ENCODE measurements around the gene GXYLT2.
A peak's percentile ranks its signal among the peaks of the same experiment; 100 is the strongest.
"Not testable (repeated sequence)": the region's sequence is repeated elsewhere in the genome, so short reads cannot be mapped to it uniquely, and the experiment has no call there.

GXYLT2 gene

DNA sequence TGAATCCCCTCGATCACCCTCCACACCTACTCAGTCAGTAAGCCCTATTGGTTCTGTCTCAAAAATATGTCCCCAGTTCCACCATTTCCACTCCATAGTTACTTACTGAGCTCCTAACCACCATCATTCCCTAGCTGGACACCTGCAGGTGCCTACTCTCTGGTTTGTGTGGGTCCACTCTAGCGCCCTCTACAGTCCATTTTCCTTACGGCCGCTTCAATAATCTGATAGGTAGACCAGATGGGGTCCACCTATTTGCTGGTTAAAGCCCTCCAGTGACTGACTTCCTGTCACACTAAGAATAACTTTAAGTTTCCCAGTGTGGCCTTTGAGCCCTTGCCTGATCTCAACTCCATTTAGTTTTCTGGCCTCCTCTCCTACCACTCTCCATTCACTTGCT lies 5.0 kb downstream of the GXYLT2 start:
- no peak for DNase-seq

GRCh38 chr3:72894976-72895552 lies 7.2 kb downstream of the GXYLT2 start:
- DNase-seq, result no peak

DNA sequence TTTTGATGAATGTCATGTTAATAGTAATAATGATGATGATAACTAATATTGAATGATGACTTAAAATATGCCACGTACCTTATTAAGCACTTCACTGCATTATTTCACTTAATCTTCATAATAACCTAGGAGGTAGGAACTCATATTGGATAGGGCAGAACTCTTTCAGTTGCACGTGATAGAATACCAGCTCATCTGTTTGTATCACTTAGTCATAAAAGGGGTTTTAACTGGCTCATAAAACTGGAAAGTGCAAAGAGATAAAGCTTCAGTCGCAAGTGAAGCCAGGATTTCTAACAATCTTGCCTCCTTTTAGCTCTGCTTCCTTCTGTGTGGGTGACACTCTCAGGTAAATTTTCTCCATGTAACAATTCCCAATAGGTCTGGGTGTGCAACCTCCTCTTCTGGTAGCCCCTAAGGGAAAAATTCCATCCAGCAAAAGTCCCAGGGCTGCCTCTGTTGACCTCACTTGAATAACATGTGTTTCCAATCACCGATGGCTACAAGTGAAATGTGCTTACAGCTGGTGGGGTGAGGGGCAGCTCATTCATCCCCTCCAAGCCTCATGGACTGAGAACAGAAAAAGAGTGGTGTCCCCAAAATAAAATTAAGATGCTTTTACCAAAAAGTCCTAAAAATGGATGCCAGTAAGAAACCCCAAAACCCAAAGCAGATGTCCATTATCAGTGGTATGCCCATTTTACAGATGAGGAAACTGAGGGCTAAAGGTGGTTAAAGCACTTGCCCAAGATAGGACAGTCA lies 9.3 kb downstream of the GXYLT2 start:
- DNase-seq, result no peak

DNA sequence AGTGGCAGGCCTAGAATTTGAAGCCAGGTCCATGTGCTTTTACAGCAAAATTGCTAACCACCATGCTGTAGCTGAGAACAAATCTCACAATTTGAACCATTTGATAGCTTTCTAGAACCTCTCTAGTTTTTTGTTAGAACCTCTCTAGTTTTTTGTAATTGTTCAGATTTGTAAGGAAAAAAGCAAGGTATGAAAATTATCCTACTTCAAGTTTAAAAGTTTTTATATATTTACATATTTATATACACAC lies 9.8 kb downstream of the GXYLT2 start:
- DNase-seq, result no peak

- no peak for DNase-seq
Observed at GRCh38 chr3:72899349-72899765, 11.5 kb downstream of the GXYLT2 start.

DNA sequence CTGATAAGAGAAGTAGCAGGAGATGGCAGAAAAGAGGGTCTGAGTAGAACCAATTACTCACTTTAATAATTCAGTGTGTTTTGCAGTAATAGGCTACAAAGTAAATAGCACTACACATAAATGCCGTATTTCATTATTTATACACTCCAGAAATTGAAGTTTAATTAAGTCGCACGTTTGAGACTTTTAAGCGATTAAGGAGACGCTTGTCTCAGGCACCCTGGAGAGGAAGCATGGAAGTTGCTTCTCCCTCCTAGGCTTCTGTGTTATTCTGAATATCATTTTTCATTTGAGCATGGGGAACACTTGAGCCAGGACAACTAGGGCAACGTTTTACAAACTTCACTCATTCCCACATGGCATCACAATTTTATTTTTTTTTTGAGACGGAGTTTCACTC lies 12.2 kb downstream of the GXYLT2 start:
- no peak for DNase-seq

- DNase-seq, result no peak
Observed at GRCh38 chr3:72901840-72902239, 14.0 kb downstream of the GXYLT2 start.

- DNase-seq, result no peak
Observed at GRCh38 chr3:72903004-72903403, 15.2 kb downstream of the GXYLT2 start.

DNA sequence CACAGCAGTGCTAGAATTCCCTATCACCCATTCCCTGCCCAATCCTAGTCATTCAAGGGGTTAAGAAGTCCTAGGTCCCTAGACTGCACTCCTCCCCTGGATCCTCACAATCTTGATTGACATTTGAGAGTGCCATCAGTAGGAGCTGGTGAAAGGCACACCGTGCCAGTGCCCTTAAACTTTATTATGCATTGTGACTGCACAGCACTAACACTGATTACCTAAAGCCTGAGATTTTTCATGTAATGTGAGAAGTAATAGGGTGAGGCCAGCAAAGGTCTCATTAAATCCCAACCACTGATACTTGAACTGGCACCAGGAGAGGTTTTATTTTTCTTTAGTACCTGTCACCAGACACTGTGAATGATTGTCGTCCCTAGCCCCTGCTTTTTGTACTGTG lies 16.3 kb downstream of the GXYLT2 start:
- no peak for DNase-seq

- no peak for DNase-seq
Observed at GRCh38 chr3:72906154-72906553, 18.3 kb downstream of the GXYLT2 start.

GRCh38 chr3:72907131-72907711 lies 19.4 kb downstream of the GXYLT2 start:
- DNase-seq, result no peak

DNA sequence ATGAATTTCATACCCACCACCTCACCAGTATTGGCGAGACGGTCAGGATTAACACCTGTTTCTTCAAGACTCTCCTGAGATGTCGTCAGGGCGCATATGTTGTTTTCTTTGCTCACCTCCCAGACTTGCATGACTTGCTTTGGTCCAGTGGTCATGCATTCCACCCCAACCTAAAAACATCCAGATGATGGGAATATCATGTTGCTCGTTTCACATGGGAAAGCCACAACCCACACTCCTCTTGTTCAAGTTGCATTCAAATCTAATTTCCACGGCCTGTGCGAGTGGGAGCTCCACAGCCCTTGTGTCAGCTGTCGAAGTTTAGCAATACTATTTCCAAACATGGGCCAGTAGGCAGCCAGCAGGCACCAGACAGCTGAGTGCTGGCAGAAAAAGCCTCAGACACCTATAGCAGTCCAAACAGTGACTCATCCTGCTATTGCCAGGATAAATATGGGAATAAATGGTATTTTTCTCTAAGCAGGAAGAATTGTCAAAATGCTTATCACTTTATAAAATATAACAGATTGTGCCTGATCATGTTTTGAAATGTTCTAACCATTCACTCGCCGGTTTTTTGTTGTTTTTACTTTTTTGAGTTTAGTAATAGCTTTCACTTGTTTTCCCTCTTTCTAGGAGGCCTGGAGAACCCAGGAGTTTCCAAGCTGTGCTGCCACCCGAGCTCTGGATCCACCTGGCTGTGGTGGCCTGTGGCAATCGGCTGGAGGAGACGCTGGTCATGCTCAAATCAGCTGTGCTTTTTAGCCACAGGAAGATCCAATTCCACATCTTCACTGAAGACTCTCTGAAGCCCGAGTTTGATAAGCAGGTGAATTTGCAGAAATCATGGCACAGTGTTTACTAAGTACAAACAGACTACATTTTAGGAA lies 20.1 kb downstream of the GXYLT2 start:
- no peak for DNase-seq

DNA sequence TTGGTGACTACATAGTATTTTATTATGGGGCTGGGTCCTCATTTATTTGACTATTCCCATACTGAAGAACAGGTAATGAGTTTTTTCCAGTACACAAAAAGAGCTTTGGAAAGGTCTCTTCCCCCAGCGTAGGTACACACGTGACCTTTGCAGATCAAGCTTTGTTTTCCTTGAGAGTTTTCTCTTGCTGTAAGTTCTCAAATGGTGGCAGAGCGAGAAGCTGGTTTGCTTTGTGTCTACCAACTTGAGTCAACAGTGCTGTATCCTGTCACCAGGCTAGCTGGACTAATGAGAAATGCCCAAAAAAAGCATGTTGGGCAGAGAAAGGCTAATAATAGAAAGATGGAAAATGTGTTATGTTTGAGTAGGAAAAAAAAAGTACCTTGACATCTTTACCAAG lies 21.7 kb downstream of the GXYLT2 start:
- DNase-seq, result no peak

- DNase-seq, result no peak
Observed at GRCh38 chr3:72912532-72912931, 24.7 kb downstream of the GXYLT2 start.

GRCh38 chr3:72914383-72914782 lies 26.5 kb downstream of the GXYLT2 start:
- DNase-seq, result no peak

DNA sequence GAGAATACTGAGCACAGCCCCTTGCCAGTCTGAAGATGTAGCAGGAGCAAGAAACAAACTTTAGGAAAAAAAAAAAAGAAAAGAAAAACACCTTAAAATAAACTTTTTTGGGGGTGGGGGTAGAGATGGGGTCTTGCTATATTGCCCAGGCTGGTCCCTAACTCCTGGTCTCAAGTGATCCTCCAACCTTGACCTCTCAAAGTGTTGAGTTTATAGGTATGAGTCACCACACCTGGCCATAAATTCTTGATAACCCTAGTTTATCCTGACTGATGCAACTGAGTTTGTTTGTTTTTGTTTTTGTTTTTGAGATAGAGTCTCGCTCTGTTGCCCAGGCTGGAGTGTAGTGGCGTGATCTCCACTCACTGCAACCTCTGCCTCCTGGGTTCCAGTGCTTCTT lies 28.4 kb downstream of the GXYLT2 start:
- DNase-seq, result no peak

DNA sequence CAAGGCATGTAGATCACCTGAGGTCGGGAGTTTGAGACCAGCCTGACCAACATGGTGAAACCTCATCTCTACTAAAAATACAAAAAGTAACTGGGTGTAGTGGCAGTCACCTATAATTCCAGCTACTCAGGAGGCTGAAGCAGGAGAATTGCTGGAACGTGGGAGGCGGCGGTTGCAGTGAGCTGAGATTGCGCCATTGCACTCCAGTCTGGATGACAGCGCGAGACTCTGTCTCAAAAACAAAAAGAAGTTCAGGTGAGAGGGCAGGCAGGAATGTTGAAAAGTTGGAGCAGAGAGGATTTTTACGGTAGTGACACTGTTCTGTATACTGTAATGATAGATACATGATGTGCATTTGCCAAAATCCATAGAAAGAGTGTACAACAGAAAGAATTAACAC lies 31.7 kb downstream of the GXYLT2 start:
- no peak for DNase-seq

DNA sequence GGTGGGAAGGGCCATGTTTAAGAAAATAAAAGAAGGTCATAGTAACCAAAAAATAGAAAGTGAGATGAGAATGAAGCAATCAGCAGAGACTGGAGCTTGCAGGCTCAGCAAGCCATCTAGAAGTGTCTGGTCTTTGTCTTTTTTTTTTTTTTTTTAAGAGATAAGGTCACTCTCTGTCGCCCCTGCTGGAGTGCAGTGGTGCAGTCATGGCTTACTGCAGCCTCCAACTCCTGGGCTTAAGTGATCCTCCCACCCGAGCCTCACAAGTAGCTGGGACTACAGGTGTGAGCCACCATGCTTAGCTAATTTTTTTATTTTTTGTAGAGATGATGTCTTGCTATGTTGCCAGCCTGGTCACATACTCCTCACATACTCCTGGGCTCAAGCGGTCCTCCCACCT lies 36.2 kb downstream of the GXYLT2 start:
- DNase-seq, result no peak

DNA sequence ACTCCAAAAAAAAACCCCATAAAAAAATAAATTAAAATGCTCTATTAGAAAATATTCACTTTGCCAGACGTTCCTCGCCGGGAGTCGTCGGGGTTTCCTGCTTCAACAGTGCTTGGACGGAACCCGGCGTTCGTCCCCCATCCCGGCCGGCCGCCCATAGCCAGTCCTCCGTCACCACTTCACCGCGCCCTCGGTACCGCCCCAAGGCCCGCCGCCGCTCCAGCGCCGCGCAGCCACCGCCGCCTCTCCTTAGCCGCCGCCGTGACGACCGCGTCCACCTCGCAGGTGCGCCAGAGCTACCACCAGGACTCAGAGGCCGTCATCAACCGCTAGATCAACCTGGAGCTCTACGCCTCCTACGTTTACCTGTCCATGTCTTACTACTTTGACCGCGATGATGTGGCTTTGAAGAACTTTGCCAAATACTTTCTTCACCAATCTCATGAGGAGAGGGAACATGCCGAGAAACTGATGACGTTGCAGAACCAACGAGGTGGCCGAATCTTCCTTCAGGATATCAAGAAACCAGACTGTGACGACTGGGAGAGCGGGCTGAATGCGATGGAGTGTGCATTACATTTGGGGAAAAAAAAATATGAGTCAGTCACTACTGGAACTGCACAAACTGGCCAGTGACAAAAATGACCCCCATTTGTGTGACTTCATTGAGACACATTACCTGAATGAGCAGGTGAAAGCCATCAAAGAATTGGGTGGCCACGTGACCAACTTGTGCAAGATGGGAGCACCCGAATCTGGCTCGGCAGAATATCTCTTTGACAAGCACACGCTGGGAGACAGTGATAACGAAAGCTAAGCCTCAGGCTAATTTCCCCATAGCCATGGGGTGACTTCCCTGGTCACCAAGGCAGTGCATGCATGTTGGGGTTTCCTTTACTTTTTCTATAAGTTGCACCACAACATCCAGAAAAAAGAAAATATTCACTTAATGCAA lies 41.2 kb downstream of the GXYLT2 start:
- DNase-seq, result not testable (repeated sequence)

GRCh38 chr3:72930754-72931153 lies 42.9 kb downstream of the GXYLT2 start:
- DNase-seq, result no peak

DNA sequence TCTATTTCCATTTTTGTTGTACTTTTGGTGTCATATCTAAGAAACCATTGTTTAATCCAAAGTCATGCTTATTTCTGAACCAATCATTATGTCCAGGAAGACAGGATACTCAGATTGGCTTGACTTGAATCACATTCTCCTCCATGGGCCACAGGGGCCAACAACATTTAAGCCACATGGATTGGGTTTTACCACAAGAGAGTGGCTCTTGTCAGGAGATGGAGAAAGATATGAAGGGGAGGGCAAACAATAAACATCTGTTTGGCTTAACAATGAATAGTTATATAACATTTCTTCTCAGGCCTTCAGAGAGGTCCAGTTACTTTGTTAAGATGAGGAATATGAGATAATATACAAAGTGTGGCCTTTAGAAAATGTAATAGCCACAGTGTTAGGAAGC lies 44.6 kb downstream of the GXYLT2 start:
- DNase-seq, result no peak

GRCh38 chr3:72938471-72939265 lies 50.8 kb downstream of the GXYLT2 start:
- DNase-seq, result peak; percentile 21 to 69
